K562 (cell line): ENCODE measurements around the gene TRIM47. TPM values are rescaled to one million over a fixed set of nuclear protein-coding genes. Genes with fewer than 3 reads are reported as not detected.

ENCODE experiments used
- BCOR ChIP-seq: fragments of 450-650 bp; IDR thresholded peaks from 2 replicates; pipeline ENCODE4 v1.6.1; 2016
- BRD4 ChIP-seq: fragments of 200-600 bp; sonication (generic); IDR thresholded peaks from 2 replicates; pipeline ENCODE4 v1.6.1; 2017; ENCODE audit warnings: inconsistent platforms
- BRF2 ChIP-seq: IDR thresholded peaks from 3 replicates; pipeline ENCODE4 v1.6.1; 2011; ENCODE audit warnings: borderline replicate concordance, mild to moderate bottlenecking; ENCODE audit not compliant: insufficient read length, insufficient read depth
- CREBBP ChIP-seq: IDR thresholded peaks from one replicate; pipeline ENCODE4 v1.6.1; 2012; ENCODE audit warnings: low read depth, mild to moderate bottlenecking, control low read depth, inconsistent platforms, low read length
- ESRRA ChIP-seq: fragments of 450-650 bp; IDR thresholded peaks from 2 replicates; pipeline ENCODE4 v1.6.1; 2014; ENCODE audit warnings: low read depth, mild to moderate bottlenecking, moderate library complexity, borderline replicate concordance
- ETS2 ChIP-seq: IDR thresholded peaks from 2 replicates; pipeline ENCODE4 v1.6.1; 2016; ENCODE audit warnings: borderline replicate concordance, missing genetic modification characterization, mild to moderate bottlenecking, moderate library complexity, missing compliant biosample characterization; ENCODE audit not compliant: poor library complexity, severe bottlenecking
- FOSL1 ChIP-seq: fragments of 200-800 bp; sonication (Bioruptor generic); conservative IDR thresholded peaks from 2 replicates; pipeline ENCODE4 v1.6.1; 2016; ENCODE audit warnings: missing genetic modification characterization, missing compliant biosample characterization
- GTF2E2 ChIP-seq: fragments of 200-800 bp; sonication (Bioruptor generic); IDR thresholded peaks from 2 replicates; pipeline ENCODE4 v1.6.1; 2016; ENCODE audit warnings: missing genetic modification characterization, missing compliant biosample characterization
- IRF1 ChIP-seq: sonication (generic); formaldehyde crosslinking; IDR thresholded peaks from 2 replicates; pipeline ENCODE4 v1.8.0; 2022; ENCODE audit warnings: missing genetic modification reagents, mild to moderate bottlenecking, borderline replicate concordance
- KLF16 ChIP-seq: IDR thresholded peaks from 2 replicates; pipeline ENCODE4 v1.6.1; 2016; ENCODE audit warnings: antibody characterized with exemption
- KLF6 ChIP-seq: fragments of 250-450 bp; sonication (Bioruptor Pico); IDR thresholded peaks from 2 replicates; pipeline ENCODE4 v1.4.0; 2020; ENCODE audit warnings: mild to moderate bottlenecking, moderate library complexity, borderline replicate concordance
- LEF1 ChIP-seq: fragments of 450-650 bp; IDR thresholded peaks from 2 replicates; pipeline ENCODE4 v1.6.1; 2016; ENCODE audit warnings: mild to moderate bottlenecking
- MAFF ChIP-seq: IDR thresholded peaks from 2 replicates; pipeline ENCODE4 v1.6.1; 2012; ENCODE audit warnings: low read length, improper control_type of control experiment
- MCM2 ChIP-seq: fragments of 450-650 bp; IDR thresholded peaks from 2 replicates; pipeline ENCODE4 v1.6.1; 2017; ENCODE audit warnings: low read depth, mild to moderate bottlenecking
- MTA1 ChIP-seq: fragments of 450-650 bp; IDR thresholded peaks from 2 replicates; pipeline ENCODE4 v1.6.1; 2017; ENCODE audit warnings: borderline replicate concordance
- POU5F1 ChIP-seq: fragments of 150-350 bp; IDR thresholded peaks from 2 replicates; pipeline ENCODE4 v1.6.1; 2014; ENCODE audit warnings: borderline replicate concordance, low read length, low read depth, mild to moderate bottlenecking; ENCODE audit not compliant: partially characterized antibody
- RBM15 ChIP-seq: fragments of 200-400 bp; formaldehyde crosslinking; IDR thresholded peaks from 2 replicates; pipeline ENCODE4 v1.6.1; 2018; ENCODE audit warnings: mild to moderate bottlenecking, low read length, moderate library complexity; ENCODE audit not compliant: insufficient read depth
- SMAD1 ChIP-seq: fragments of 150-350 bp; IDR thresholded peaks from 2 replicates; pipeline ENCODE4 v1.6.1; 2014; ENCODE audit warnings: low read length, low read depth; ENCODE audit not compliant: partially characterized antibody
- SMARCA4 ChIP-seq: fragments of 450-650 bp; IDR thresholded peaks from 2 replicates; pipeline ENCODE4 v1.6.1; 2016
- THAP12 ChIP-seq: fragments of 250-450 bp; sonication (Bioruptor Pico); IDR thresholded peaks from 2 replicates; pipeline ENCODE4 v1.9.0; 2021; ENCODE audit warnings: mild to moderate bottlenecking, inconsistent platforms
- ZKSCAN1 ChIP-seq: fragments of 150-350 bp; IDR thresholded peaks from 2 replicates; pipeline ENCODE4 v1.6.1; 2016; ENCODE audit warnings: low read depth, low read length
- ZNF311 ChIP-seq: fragments of 250-450 bp; sonication (Bioruptor Pico); IDR thresholded peaks from 2 replicates; pipeline ENCODE4 v1.4.0; 2020; ENCODE audit warnings: mild to moderate bottlenecking, moderate library complexity
- polyA plus RNA-seq, 8 experiments: library from polyadenylated mRNA; depleted of rRNA in 4 of 8; stranded (reverse) in 5 of 8; unstranded in 3 of 8; fragments of >200 nt; fragmentation: Nextera tagmentation in 2 of 8; fragmentation: Illumina TruSeq in 1 of 8; extraction: Ambion mirVana in 2 of 8; extraction: Trizol in 1 of 8; gene quantifications; 2 replicates each; pipeline versions ENCODE4 v1.2.1 to v1.2.3, GENCODE V29; 2011 to 2014; ENCODE audit warnings: inconsistent platforms in 1 of 8, missing spikeins in 1 of 8
- total RNA-seq, 7 experiments: library from RNA; depleted of rRNA in 6 of 7; stranded (reverse); fragments of >200 nt in 6 of 7; fragmentation: Illumina TruSeq in 2 of 7; extraction: Trizol in 2 of 7; gene quantifications; 2 replicates each; pipeline versions ENCODE4 v1.2.1 to v1.2.3, GENCODE V29; 2011 to 2021; ENCODE audit warnings: low replicate concordance in 1 of 7
- TF ChIP-seq, protein P1 (sequence below): fragments of 450-650 bp; formaldehyde crosslinking; IDR thresholded peaks from 2 replicates; pipeline ENCODE4 v1.4.0; 2022; ENCODE audit warnings: mild to moderate bottlenecking, moderate library complexity
- TF ChIP-seq, protein P2 (sequence below): fragments of 450-650 bp; formaldehyde crosslinking; IDR thresholded peaks from 2 replicates; pipeline ENCODE4 v1.4.0; 2022; ENCODE audit warnings: missing genetic modification characterization

Gene TRIM47
- total and polyA plus RNA-seq, 9 of the 15 experiments (the other 6 are each of a cell fraction or from before 2014, with no cell fraction given), result 0.56 to 6.1 (median 3.2) TPM

- no peak for TF ChIP-seq MAFF
- TF ChIP-seq, protein P1, sequence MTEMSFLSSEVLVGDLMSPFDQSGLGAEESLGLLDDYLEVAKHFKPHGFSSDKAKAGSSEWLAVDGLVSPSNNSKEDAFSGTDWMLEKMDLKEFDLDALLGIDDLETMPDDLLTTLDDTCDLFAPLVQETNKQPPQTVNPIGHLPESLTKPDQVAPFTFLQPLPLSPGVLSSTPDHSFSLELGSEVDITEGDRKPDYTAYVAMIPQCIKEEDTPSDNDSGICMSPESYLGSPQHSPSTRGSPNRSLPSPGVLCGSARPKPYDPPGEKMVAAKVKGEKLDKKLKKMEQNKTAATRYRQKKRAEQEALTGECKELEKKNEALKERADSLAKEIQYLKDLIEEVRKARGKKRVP (CRISPR knock-in tag), result no peak
- TF ChIP-seq FOSL1 (tag), result no peak
- no peak for TF ChIP-seq THAP12 (CRISPR knock-in tag)
- no peak for TF ChIP-seq IRF1 (CRISPR knock-in tag)
- no peak for TF ChIP-seq BRD4
- TF ChIP-seq BRF2, result no peak
- TF ChIP-seq BCOR, result no peak
- no peak for TF ChIP-seq SMARCA4
- TF ChIP-seq ESRRA, result no peak
- no peak for TF ChIP-seq KLF6 (CRISPR knock-in tag)
- no peak for TF ChIP-seq MTA1
- no peak for TF ChIP-seq RBM15
- no peak for TF ChIP-seq POU5F1
- no peak for TF ChIP-seq CREBBP
- TF ChIP-seq ZNF311 (CRISPR knock-in tag), result no peak
- TF ChIP-seq GTF2E2, result no peak
- TF ChIP-seq ZKSCAN1, result no peak
- no peak for TF ChIP-seq KLF16
- TF ChIP-seq, protein P2, sequence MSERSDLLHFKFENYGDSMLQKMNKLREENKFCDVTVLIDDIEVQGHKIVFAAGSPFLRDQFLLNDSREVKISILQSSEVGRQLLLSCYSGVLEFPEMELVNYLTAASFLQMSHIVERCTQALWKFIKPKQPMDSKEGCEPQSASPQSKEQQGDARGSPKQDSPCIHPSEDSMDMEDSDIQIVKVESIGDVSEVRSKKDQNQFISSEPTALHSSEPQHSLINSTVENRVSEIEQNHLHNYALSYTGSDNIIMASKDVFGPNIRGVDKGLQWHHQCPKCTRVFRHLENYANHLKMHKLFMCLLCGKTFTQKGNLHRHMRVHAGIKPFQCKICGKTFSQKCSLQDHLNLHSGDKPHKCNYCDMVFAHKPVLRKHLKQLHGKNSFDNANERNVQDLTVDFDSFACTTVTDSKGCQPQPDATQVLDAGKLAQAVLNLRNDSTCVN (CRISPR knock-in tag), result no peak
- TF ChIP-seq ETS2 (tag), result no peak
- TF ChIP-seq SMAD1, result peak; percentile 6
- TF ChIP-seq MCM2, result no peak
- TF ChIP-seq LEF1, result no peak
These were observed 22.2 kb downstream of the TRIM47 start (continued) for GRCh38 chr17:75856062-75856756.
